DND-41 (cell line): ENCODE data around the gene ZG16B.

Source experiments
- EZH2 ChIP-seq: IDR thresholded peaks from 3 replicates; pipeline ENCODE4 v1.6.1; 2012; ENCODE audit warnings: borderline replicate concordance, low read depth, mild to moderate bottlenecking, moderate library complexity, low read length, inconsistent platforms; ENCODE audit not compliant: severe bottlenecking
- TF ChIP-seq, protein P1 (sequence below): IDR thresholded peaks from 2 replicates; pipeline ENCODE4 v1.5.1; 2012; ENCODE audit warnings: borderline replicate concordance, low read length, moderate library complexity, mild to moderate bottlenecking; ENCODE audit not compliant: poor library complexity, severe bottlenecking; ENCODE audit errors: extremely low read depth

DNA sequence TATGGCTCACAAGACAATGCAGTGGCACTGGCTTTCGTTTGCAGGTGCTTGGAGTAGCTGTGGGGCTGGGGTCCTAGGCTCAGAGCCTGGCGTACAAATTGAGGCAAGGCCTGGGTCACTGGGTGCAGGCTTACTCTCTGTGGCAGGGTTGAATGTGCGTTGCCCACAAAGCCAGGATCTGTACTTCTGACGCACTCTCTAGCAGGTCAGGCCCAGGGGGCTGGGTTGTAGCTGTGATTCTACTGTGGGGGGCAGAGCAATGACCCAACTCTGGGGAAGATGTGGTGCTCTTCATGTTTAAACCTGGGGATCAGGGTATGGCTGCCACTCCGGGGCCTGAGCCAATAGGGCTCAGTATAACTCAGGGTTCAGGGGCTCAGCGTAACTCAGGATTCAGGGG is 19.5 kb upstream of the ZG16B start:
- TF ChIP-seq, protein P1, sequence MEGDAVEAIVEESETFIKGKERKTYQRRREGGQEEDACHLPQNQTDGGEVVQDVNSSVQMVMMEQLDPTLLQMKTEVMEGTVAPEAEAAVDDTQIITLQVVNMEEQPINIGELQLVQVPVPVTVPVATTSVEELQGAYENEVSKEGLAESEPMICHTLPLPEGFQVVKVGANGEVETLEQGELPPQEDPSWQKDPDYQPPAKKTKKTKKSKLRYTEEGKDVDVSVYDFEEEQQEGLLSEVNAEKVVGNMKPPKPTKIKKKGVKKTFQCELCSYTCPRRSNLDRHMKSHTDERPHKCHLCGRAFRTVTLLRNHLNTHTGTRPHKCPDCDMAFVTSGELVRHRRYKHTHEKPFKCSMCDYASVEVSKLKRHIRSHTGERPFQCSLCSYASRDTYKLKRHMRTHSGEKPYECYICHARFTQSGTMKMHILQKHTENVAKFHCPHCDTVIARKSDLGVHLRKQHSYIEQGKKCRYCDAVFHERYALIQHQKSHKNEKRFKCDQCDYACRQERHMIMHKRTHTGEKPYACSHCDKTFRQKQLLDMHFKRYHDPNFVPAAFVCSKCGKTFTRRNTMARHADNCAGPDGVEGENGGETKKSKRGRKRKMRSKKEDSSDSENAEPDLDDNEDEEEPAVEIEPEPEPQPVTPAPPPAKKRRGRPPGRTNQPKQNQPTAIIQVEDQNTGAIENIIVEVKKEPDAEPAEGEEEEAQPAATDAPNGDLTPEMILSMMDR = no peak
- TF ChIP-seq EZH2 = no peak
